H9 (cell line): Measurements from ENCODE around the gene P4HB. TPM values are rescaled to one million over a fixed set of nuclear protein-coding genes. Genes with fewer than 3 reads are reported as not detected.

Experiments used
- DNase-seq: peaks from one replicate; pipeline ENCODE4 v3.0.0-alpha.2; 2017
- H2AFZ ChIP-seq: one replicate; pipeline ENCODE4 v1.6.1; 2013; ENCODE audit warnings: mild to moderate bottlenecking, low read length, control low read depth, moderate library complexity
- H2AK5ac ChIP-seq: 2 replicates; pipeline ENCODE4 v1.6.1; 2013; ENCODE audit warnings: low read length, control low read depth, mixed read lengths; ENCODE audit not compliant: insufficient read length
- H2BK120ac ChIP-seq: one replicate; pipeline ENCODE4 v1.6.1; 2013; ENCODE audit warnings: low read depth, mild to moderate bottlenecking, low read length, control low read depth, inconsistent platforms; ENCODE audit not compliant: poor library complexity, severe bottlenecking
- H2BK12ac ChIP-seq: 2 replicates; pipeline ENCODE4 v1.6.1; 2013; ENCODE audit warnings: low read length, control low read depth, mixed read lengths, low read depth; ENCODE audit not compliant: insufficient read length
- H2BK15ac ChIP-seq: 2 replicates; pipeline ENCODE4 v1.6.1; 2013; ENCODE audit warnings: low read depth, low read length, control low read depth
- H2BK20ac ChIP-seq: one replicate; pipeline ENCODE4 v1.6.1; 2013; ENCODE audit warnings: low read depth, mild to moderate bottlenecking, low read length, control low read depth, inconsistent platforms; ENCODE audit not compliant: poor library complexity, severe bottlenecking
- H2BK5ac ChIP-seq: 2 replicates; pipeline ENCODE4 v1.6.1; 2013; ENCODE audit warnings: low read length, control low read depth, mixed read lengths; ENCODE audit not compliant: insufficient read length
- H3K14ac ChIP-seq: 2 replicates; pipeline ENCODE4 v1.6.1; 2013; ENCODE audit warnings: low read length, control low read depth; ENCODE audit not compliant: insufficient read depth
- H3K18ac ChIP-seq: 2 replicates; pipeline ENCODE4 v1.6.1; 2013; ENCODE audit warnings: low read depth, mild to moderate bottlenecking, mixed read lengths, low read length, control low read depth; ENCODE audit not compliant: insufficient read length
- H3K23ac ChIP-seq: 2 replicates; pipeline ENCODE4 v1.6.1; 2013; ENCODE audit warnings: low read length, control low read depth, mixed read lengths, low read depth; ENCODE audit not compliant: insufficient read length
- H3K23me2 ChIP-seq: 2 replicates; pipeline ENCODE4 v1.6.1; 2013; ENCODE audit warnings: low read depth, mild to moderate bottlenecking, mixed read lengths, low read length, control low read depth; ENCODE audit not compliant: insufficient read length, poor library complexity, severe bottlenecking
- H3K27ac ChIP-seq: 2 replicates; pipeline ENCODE4 v1.5.1; 2013; ENCODE audit warnings: low read length, control low read depth, mixed read lengths, low read depth; ENCODE audit not compliant: insufficient read length
- H3K27me3 ChIP-seq: 2 replicates; pipeline ENCODE4 v1.6.1; 2013; ENCODE audit warnings: low read length, control low read depth, inconsistent platforms; ENCODE audit not compliant: insufficient read depth
- H3K4ac ChIP-seq: 2 replicates; pipeline ENCODE4 v1.6.1; 2013; ENCODE audit warnings: low read depth, mild to moderate bottlenecking, control low read depth, inconsistent platforms, low read length, moderate library complexity
- H3K4me1 ChIP-seq: 2 replicates; pipeline ENCODE4 v1.6.1; 2013; ENCODE audit warnings: low read length, control low read depth, inconsistent platforms; ENCODE audit not compliant: insufficient read depth
- H3K4me2 ChIP-seq: 2 replicates; pipeline ENCODE4 v1.6.1; 2013; ENCODE audit warnings: low read length, control low read depth, mixed read lengths; ENCODE audit not compliant: insufficient read length, insufficient read depth
- H3K56ac ChIP-seq: 2 replicates; pipeline ENCODE4 v1.6.1; 2013; ENCODE audit warnings: low read depth, mild to moderate bottlenecking, mixed read lengths, low read length, control low read depth; ENCODE audit not compliant: insufficient read length
- H3K79me1 ChIP-seq: 2 replicates; pipeline ENCODE4 v1.6.1; 2013; ENCODE audit warnings: low read depth, mild to moderate bottlenecking, moderate library complexity, low read length, control low read depth, inconsistent platforms; ENCODE audit not compliant: insufficient read depth, poor library complexity, severe bottlenecking
- H3K79me2 ChIP-seq: 2 replicates; pipeline ENCODE4 v1.6.1; 2013; ENCODE audit warnings: low read length, control low read depth, inconsistent platforms; ENCODE audit not compliant: insufficient read depth
- H3K9ac ChIP-seq: 2 replicates; pipeline ENCODE4 v1.6.1; 2013; ENCODE audit warnings: low read length, control low read depth, mixed read lengths; ENCODE audit not compliant: insufficient read length; ENCODE audit errors: extremely low read depth
- H3K9me3 ChIP-seq: one replicate; pipeline ENCODE4 v1.6.1; 2013; ENCODE audit warnings: low read depth, low read length, inconsistent platforms; ENCODE audit not compliant: control insufficient read depth
- H3T11ph ChIP-seq: one replicate; pipeline ENCODE4 v1.6.1; 2013; ENCODE audit warnings: mild to moderate bottlenecking, low read length, control low read depth, inconsistent platforms
- H4K20me1 ChIP-seq: one replicate; pipeline ENCODE4 v1.6.1; 2013; ENCODE audit not compliant: control insufficient read depth, insufficient read length, insufficient read depth
- H4K5ac ChIP-seq: 2 replicates; pipeline ENCODE4 v1.6.1; 2013; ENCODE audit warnings: low read depth, mild to moderate bottlenecking, mixed read lengths, low read length, control low read depth; ENCODE audit not compliant: insufficient read length
- H4K8ac ChIP-seq: replicated peaks from 2 replicates; pipeline ENCODE4 v1.6.1; 2013; ENCODE audit warnings: low read length, control low read depth, mixed read lengths, low read depth; ENCODE audit not compliant: insufficient read length
- H4K91ac ChIP-seq: 2 replicates; pipeline ENCODE4 v1.6.1; 2013; ENCODE audit warnings: low read depth, mild to moderate bottlenecking, moderate library complexity, mixed read lengths, low read length, control low read depth; ENCODE audit not compliant: insufficient read length
- H3K27ac Mint-ChIP-seq, 3 experiments: 2 replicates in 2 of 3; 3 replicates in 1 of 3; pipeline ENCODE4 v1.8.0; 2020 to 2021; ENCODE audit warnings: mixed read lengths in 3 of 3, mild to moderate bottlenecking in 1 of 3, moderate library complexity in 1 of 3
- H3K27me3 Mint-ChIP-seq: 2 replicates; pipeline ENCODE4 v1.8.0; 2021; ENCODE audit warnings: low read depth, mild to moderate bottlenecking, moderate library complexity, mixed read lengths
- H3K36me3 Mint-ChIP-seq, 3 experiments: 2 replicates in 2 of 3; 3 replicates in 1 of 3; pipeline ENCODE4 v1.8.0; 2020 to 2021; ENCODE audit warnings: low read depth in 3 of 3, mixed read lengths in 3 of 3; ENCODE audit not compliant: insufficient read depth in 1 of 3
- H3K4me1 Mint-ChIP-seq, 2 experiments: 2 replicates each; pipeline ENCODE4 v1.8.0; 2020; ENCODE audit warnings: mixed read lengths in 2 of 2
- H3K4me3 Mint-ChIP-seq, 2 experiments: 2 replicates in 1 of 2; 3 replicates in 1 of 2; pipeline ENCODE4 v1.8.0; 2020 to 2021; ENCODE audit warnings: mild to moderate bottlenecking in 2 of 2, mixed read lengths in 2 of 2, moderate library complexity in 1 of 2
- H3K9me3 Mint-ChIP-seq, 2 experiments: 2 replicates in 1 of 2; 3 replicates in 1 of 2; pipeline ENCODE4 v1.8.0; 2020; ENCODE audit warnings: mild to moderate bottlenecking in 2 of 2, mixed read lengths in 2 of 2, moderate library complexity in 1 of 2
- CTCF ChIP-seq: fragments of 200-600 bp; sonication (generic); conservative IDR thresholded peaks from 3 replicates; pipeline ENCODE4 v1.8.0; 2021; ENCODE audit warnings: antibody characterized with exemption, mild to moderate bottlenecking
- WGBS: extraction: QIAGEN DNeasy Blood & Tissue Kit; methylation state at CpG from one replicate; pipeline ENCODE4 v1.1.7; 2013; ENCODE audit warnings: missing lambda C conversion rate, low lambda C conversion rate, mixed read lengths; ENCODE audit not compliant: insufficient read length; ENCODE audit errors: extremely low coverage; 5-methylcytosine and 5-hydroxymethylcytosine counted together
- total RNA-seq: library from RNA; stranded (reverse); gene quantifications from 2 replicates; pipeline ENCODE4 v1.2.1, GENCODE V29; 2021

Gene P4HB
- total RNA-seq, 1 experiment from 2014 or later, result 366 TPM

DNA sequence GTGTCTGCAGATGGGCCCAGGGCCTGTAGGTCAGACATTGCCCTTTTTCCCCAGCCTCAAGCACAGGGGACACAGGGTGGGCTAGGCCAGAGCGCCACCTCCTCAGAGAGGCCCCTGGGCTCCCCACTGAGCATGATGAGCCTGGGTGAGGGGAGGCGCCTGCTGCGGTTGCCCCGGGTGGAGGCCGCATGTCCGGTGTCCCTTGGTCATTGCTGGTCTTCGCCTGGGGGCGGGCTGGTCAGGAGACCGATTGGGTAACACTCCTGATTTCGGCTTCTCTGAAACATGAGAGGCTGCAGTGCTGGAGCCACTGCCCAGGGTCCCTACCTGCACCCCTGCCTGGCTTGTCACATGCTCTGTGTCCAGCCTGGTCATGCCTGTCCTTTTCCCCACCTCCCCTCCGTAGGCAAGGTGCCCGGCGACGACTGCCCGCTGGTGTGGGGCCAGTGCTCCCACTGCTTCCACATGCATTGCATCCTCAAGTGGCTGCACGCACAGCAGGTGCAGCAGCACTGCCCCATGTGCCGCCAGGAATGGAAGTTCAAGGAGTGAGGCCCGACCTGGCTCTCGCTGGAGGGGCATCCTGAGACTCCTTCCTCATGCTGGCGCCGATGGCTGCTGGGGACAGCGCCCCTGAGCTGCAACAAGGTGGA lies 39.3 kb upstream of the P4HB start:
- H3K79me2 ChIP-seq, result no peaks in the 10 kb centered on the region
- no peak overlapping the region for H2BK12ac ChIP-seq
- no peak overlapping the region for H4K8ac ChIP-seq
- no peak overlapping the region for H3T11ph ChIP-seq
- H3K14ac ChIP-seq, result no peak overlapping the region
- H3K9ac ChIP-seq, result no peak overlapping the region
- H3K9me3 Mint-ChIP-seq, result no peaks in the 10 kb centered on the region
- no peak overlapping the region for H3K56ac ChIP-seq
- H3K27me3 ChIP-seq, result no peaks in the 10 kb centered on the region; the same call in 1 of the 2 replicates
- no CpG with 5 or more reads among the region's 22 CpGs for WGBS
- no peak overlapping the region for H2BK20ac ChIP-seq
- peak overlapping the region in 1 of 3 experiments; percentile 49; a peak in 1 of 7 replicates for H3K27ac Mint-ChIP-seq
- H4K20me1 ChIP-seq, result no peaks in the 10 kb centered on the region
- H3K27me3 Mint-ChIP-seq, result peaks cover 11% of the 10 kb centered on the region
- no peak overlapping the region for H3K18ac ChIP-seq
- peaks cover 0 to 3% of the 10 kb centered on the region in 2 experiments; a peak in 2 of 4 replicates for H3K4me1 Mint-ChIP-seq
- no peak overlapping the region for H3K27ac ChIP-seq
- H2AK5ac ChIP-seq, result no peak overlapping the region
- TF ChIP-seq CTCF, result no peak
- H3K36me3 Mint-ChIP-seq, result peaks cover 13 to 45% (median 35%) of the 10 kb centered on the region in 3 experiments; a peak in 6 of 7 replicates
- H2BK5ac ChIP-seq, result no peak overlapping the region
- no peak overlapping the region for H4K91ac ChIP-seq
- no peaks in the 10 kb centered on the region for H3K9me3 ChIP-seq
- peaks cover 11% of the 10 kb centered on the region for H3K23me2 ChIP-seq
- no peak overlapping the region for H3K23ac ChIP-seq
- no peak overlapping the region for H2BK120ac ChIP-seq
- no peaks in the 10 kb centered on the region for H3K4me1 ChIP-seq
- peak; percentile 44 for DNase-seq
- H3K4me2 ChIP-seq, result no peak overlapping the region
- H4K5ac ChIP-seq, result no peak overlapping the region
- no peak overlapping the region for H3K4me3 Mint-ChIP-seq
- H2BK15ac ChIP-seq, result no peak overlapping the region; the same call in 1 of the 2 replicates
- no peaks in the 10 kb centered on the region for H3K79me1 ChIP-seq
- no peak overlapping the region for H2AFZ ChIP-seq
- H3K4ac ChIP-seq, result no peak overlapping the region
